GM23338 (cell line): ENCODE measurements around the gene GALNT9. TPM values are rescaled to one million over a fixed set of nuclear protein-coding genes. Genes with fewer than 3 reads are reported as not detected.

ENCODE experiments used
- ATAC-seq: fragments of 200-7000 bp; cut with Tn5 transposase; 3 replicates; pipeline ENCODE4 v1.9.1; 2020
- DNase-seq: peaks from one replicate; pipeline ENCODE4 v3.0.0-alpha.2; 2015; ENCODE audit warnings: low spot score
- H2AFZ ChIP-seq: fragments of 200-600 bp; sonication (generic); 2 replicates; pipeline ENCODE4 v1.8.0; 2016; ENCODE audit warnings: antibody characterized with exemption, mild to moderate bottlenecking, moderate library complexity
- H3F3A ChIP-seq: fragments of 200-600 bp; sonication (generic); replicated peaks from 2 replicates; pipeline ENCODE4 v1.8.0; 2017; ENCODE audit warnings: antibody characterized with exemption, mixed run types, low read depth
- H3K27ac ChIP-seq: fragments of 200-600 bp; sonication (generic); 2 replicates; pipeline ENCODE4 v1.6.1; 2016; ENCODE audit warnings: low read depth
- H3K27me3 ChIP-seq: fragments of 200-600 bp; sonication (generic); 2 replicates; pipeline ENCODE4 v1.8.0; 2016; ENCODE audit warnings: mild to moderate bottlenecking, mixed run types, moderate library complexity; ENCODE audit not compliant: insufficient read depth
- H3K36me3 ChIP-seq: fragments of 200-600 bp; sonication (generic); 2 replicates; pipeline ENCODE4 v1.8.0; 2016; ENCODE audit warnings: mild to moderate bottlenecking; ENCODE audit not compliant: insufficient read depth
- H3K4me1 ChIP-seq: fragments of 200-600 bp; sonication (generic); 2 replicates; pipeline ENCODE4 v1.8.0; 2016; ENCODE audit warnings: mild to moderate bottlenecking, moderate library complexity; ENCODE audit not compliant: insufficient read depth
- H3K4me2 ChIP-seq: fragments of 200-600 bp; sonication (generic); 2 replicates; pipeline ENCODE4 v1.7.1; 2017; ENCODE audit warnings: mixed run types
- H3K4me3 ChIP-seq: fragments of 200-600 bp; sonication (generic); 2 replicates; pipeline ENCODE4 v1.6.1; 2016; ENCODE audit warnings: mixed run types
- H3K79me2 ChIP-seq: fragments of 200-600 bp; sonication (generic); replicated peaks from 2 replicates; pipeline ENCODE4 v1.8.0; 2017; ENCODE audit warnings: mild to moderate bottlenecking; ENCODE audit not compliant: insufficient read depth
- H3K9me2 ChIP-seq: fragments of 200-600 bp; sonication (generic); 2 replicates; pipeline ENCODE4 v1.8.0; 2017; ENCODE audit not compliant: insufficient read depth
- H4K20me1 ChIP-seq: fragments of 200-600 bp; sonication (generic); replicated peaks from 2 replicates; pipeline ENCODE4 v1.8.0; 2017; ENCODE audit warnings: mild to moderate bottlenecking; ENCODE audit not compliant: insufficient read depth
- H3K27ac Mint-ChIP-seq: 2 replicates; pipeline ENCODE4 v1.8.0; 2020; ENCODE audit warnings: inconsistent platforms, mild to moderate bottlenecking, moderate library complexity, mixed read lengths
- H3K27me3 Mint-ChIP-seq: 3 replicates; pipeline ENCODE4 v1.8.0; 2022; ENCODE audit warnings: low read depth, mild to moderate bottlenecking, moderate library complexity, mixed read lengths, inconsistent platforms; ENCODE audit not compliant: insufficient read depth, poor library complexity
- H3K36me3 Mint-ChIP-seq: 3 replicates; pipeline ENCODE4 v1.8.0; 2021; ENCODE audit warnings: low read depth, mild to moderate bottlenecking, inconsistent platforms, moderate library complexity, mixed read lengths
- H3K4me1 Mint-ChIP-seq: 3 replicates; pipeline ENCODE4 v1.8.0; 2020; ENCODE audit warnings: mild to moderate bottlenecking, inconsistent platforms, mixed read lengths
- H3K4me3 Mint-ChIP-seq: 3 replicates; pipeline ENCODE4 v1.8.0; 2021; ENCODE audit warnings: moderate library complexity, mild to moderate bottlenecking, inconsistent platforms, mixed read lengths
- H3K9me3 Mint-ChIP-seq: 3 replicates; pipeline ENCODE4 v1.8.0; 2020; ENCODE audit warnings: moderate library complexity, mild to moderate bottlenecking, inconsistent platforms, mixed read lengths
- CREB1 ChIP-seq: fragments of 250-450 bp; sonication (Bioruptor Pico); IDR thresholded peaks from 2 replicates; pipeline ENCODE4 v1.5.0; 2020; ENCODE audit warnings: low read depth, mild to moderate bottlenecking, moderate library complexity
- ETS1 ChIP-seq: IDR thresholded peaks from 2 replicates; pipeline ENCODE4 v1.6.1; 2016; ENCODE audit warnings: antibody characterized with exemption
- EZH2 ChIP-seq: fragments of 200-600 bp; sonication (generic); IDR thresholded peaks from one replicate; pipeline ENCODE4 v1.8.0; 2017; ENCODE audit warnings: antibody characterized with exemption, mild to moderate bottlenecking, low read depth; ENCODE audit not compliant: unreplicated experiment
- EZH2phosphoT487 ChIP-seq: fragments of 200-600 bp; sonication (generic); IDR thresholded peaks from one replicate; pipeline ENCODE4 v1.8.1; 2018; ENCODE audit warnings: antibody characterized with exemption; ENCODE audit not compliant: unreplicated experiment
- JUNB ChIP-seq: IDR thresholded peaks from one replicate; pipeline ENCODE4 v1.6.1; 2016; ENCODE audit warnings: antibody characterized with exemption; ENCODE audit not compliant: unreplicated experiment
- NANOG ChIP-seq: IDR thresholded peaks from 2 replicates; pipeline ENCODE4 v1.6.1; 2016; ENCODE audit warnings: antibody characterized with exemption, borderline replicate concordance
- POLR2AphosphoS5 ChIP-seq: IDR thresholded peaks from 2 replicates; pipeline ENCODE4 v1.6.1; 2016; ENCODE audit warnings: antibody characterized with exemption, low read depth
- REST ChIP-seq: IDR thresholded peaks from one replicate; pipeline ENCODE4 v1.6.1; 2018; ENCODE audit warnings: antibody characterized with exemption; ENCODE audit not compliant: unreplicated experiment
- STAT1 ChIP-seq: IDR thresholded peaks from one replicate; pipeline ENCODE4 v1.6.1; 2016; ENCODE audit warnings: antibody characterized with exemption; ENCODE audit not compliant: unreplicated experiment
- ZNF114 ChIP-seq: fragments of 250-450 bp; sonication (Bioruptor Pico); IDR thresholded peaks from 2 replicates; pipeline ENCODE4 v1.5.0; 2020; ENCODE audit warnings: mild to moderate bottlenecking, moderate library complexity
- ZNF331 ChIP-seq: fragments of 250-450 bp; sonication (Bioruptor Pico); IDR thresholded peaks from 2 replicates; pipeline ENCODE4 v1.5.0; 2020; ENCODE audit warnings: low read depth, mild to moderate bottlenecking, moderate library complexity
- ZNF462 ChIP-seq: fragments of 250-450 bp; sonication (Bioruptor Pico); IDR thresholded peaks from 2 replicates; pipeline ENCODE4 v1.5.0; 2020; ENCODE audit warnings: mild to moderate bottlenecking, moderate library complexity
- polyA plus RNA-seq: library from polyadenylated mRNA; unstranded; fragments of >200 nt; fragmentation: Nextera tagmentation; extraction: Ambion mirVana; gene quantifications from 2 replicates; pipeline ENCODE4 v1.2.1, GENCODE V29; 2016
- total RNA-seq: library from RNA; depleted of rRNA; stranded (reverse); fragments of >200 nt; shearing (Covaris generic); gene quantifications from 2 replicates; pipeline ENCODE4 v1.2.3, GENCODE V29; 2014
- TF ChIP-seq, protein P1 (sequence below), 2 experiments: fragments of 200-600 bp in 1 of 2; sonication (generic) in 1 of 2; conservative IDR thresholded peaks; 2 replicates each; pipeline versions ENCODE4 v1.5.1 to v1.6.1; 2016 to 2017; ENCODE audit warnings: antibody characterized with exemption in 2 of 2, low read depth in 2 of 2, mild to moderate bottlenecking in 2 of 2, moderate library complexity in 1 of 2

Gene GALNT9
- total and polyA plus RNA-seq, 2 experiments from 2014 or later: 0.81 to 2.5 TPM

GRCh38 chr12:132202929-132203721, 126.3 kb downstream of the GALNT9 start:
- Histone ChIP-seq H3K4me2 (no peak overlapping the region), H3K4me1 (no peaks in the 10 kb centered on the region), H2AFZ (no peak overlapping the region), H3K9me2 (no peaks in the 10 kb centered on the region), H3K36me3 (no peaks in the 10 kb centered on the region), H3F3A (no peaks in the 10 kb centered on the region), H4K20me1 (no peaks in the 10 kb centered on the region), H3K4me3 (no peak overlapping the region), H3K27ac (no peak overlapping the region), H3K27me3 (no peaks in the 10 kb centered on the region), H3K79me2 (no peaks in the 10 kb centered on the region)
- DNase-seq (no peak), ATAC-seq (no peak)
- H3K27ac Mint-ChIP-seq: no peak overlapping the region
- H3K36me3 Mint-ChIP-seq: no peaks in the 10 kb centered on the region
- H3K9me3 Mint-ChIP-seq: no peaks in the 10 kb centered on the region
- no peaks in the 10 kb centered on the region for H3K4me1 Mint-ChIP-seq
- TF ChIP-seq NANOG: no peak
- TF ChIP-seq ETS1: no peak
- TF ChIP-seq POLR2AphosphoS5: no peak
- no peak for TF ChIP-seq JUNB
- no peak for TF ChIP-seq CREB1 (CRISPR knock-in tag)
- no peak for TF ChIP-seq REST
- no peak for TF ChIP-seq EZH2phosphoT487
- no peak for TF ChIP-seq ZNF114
- no peak for TF ChIP-seq ZNF462 (CRISPR knock-in tag)
- TF ChIP-seq, protein P1, sequence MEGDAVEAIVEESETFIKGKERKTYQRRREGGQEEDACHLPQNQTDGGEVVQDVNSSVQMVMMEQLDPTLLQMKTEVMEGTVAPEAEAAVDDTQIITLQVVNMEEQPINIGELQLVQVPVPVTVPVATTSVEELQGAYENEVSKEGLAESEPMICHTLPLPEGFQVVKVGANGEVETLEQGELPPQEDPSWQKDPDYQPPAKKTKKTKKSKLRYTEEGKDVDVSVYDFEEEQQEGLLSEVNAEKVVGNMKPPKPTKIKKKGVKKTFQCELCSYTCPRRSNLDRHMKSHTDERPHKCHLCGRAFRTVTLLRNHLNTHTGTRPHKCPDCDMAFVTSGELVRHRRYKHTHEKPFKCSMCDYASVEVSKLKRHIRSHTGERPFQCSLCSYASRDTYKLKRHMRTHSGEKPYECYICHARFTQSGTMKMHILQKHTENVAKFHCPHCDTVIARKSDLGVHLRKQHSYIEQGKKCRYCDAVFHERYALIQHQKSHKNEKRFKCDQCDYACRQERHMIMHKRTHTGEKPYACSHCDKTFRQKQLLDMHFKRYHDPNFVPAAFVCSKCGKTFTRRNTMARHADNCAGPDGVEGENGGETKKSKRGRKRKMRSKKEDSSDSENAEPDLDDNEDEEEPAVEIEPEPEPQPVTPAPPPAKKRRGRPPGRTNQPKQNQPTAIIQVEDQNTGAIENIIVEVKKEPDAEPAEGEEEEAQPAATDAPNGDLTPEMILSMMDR (conservative IDR thresholded peaks at IDR 0.05; ENCODE audit: low read depth in 2 of 2): no peak
- TF ChIP-seq ZNF331: no peak
- no peak for TF ChIP-seq STAT1
- TF ChIP-seq EZH2: no peak
- H3K27me3 Mint-ChIP-seq: peaks cover 19% of the 10 kb centered on the region
- H3K4me3 Mint-ChIP-seq: no peak overlapping the region
